ENCODE results near the gene ACAA1.

ACAA1 gene

GRCh38 chr3:38119821-38120692, 16.9 kb downstream of the ACAA1 start:
- DNase-seq = no peak

DNA sequence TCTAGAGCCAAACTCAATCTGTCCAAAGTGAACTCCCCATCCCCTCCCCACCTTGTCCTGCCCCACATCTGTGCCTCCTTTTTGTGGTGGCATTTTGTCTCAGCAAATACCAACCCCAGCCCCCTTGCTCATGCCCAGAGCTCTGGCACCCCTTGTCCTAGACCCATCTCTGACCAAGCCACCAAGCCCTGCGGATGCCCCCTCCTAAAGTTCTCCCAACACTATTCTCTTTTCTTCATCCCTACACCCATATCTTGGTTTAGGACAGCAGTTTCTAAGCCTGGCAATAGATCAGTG, 17.7 kb downstream of the ACAA1 start:
- no peak for DNase-seq

- peak in 2 of 56 donors; percentile 8 to 24 for DNase-seq
These were observed 18.3 kb downstream of the ACAA1 start for GRCh38 chr3:38118421-38119247.

- DNase-seq = peak in 23 of 56 donors; percentile 4 to 61 (median 23)
These were observed 19.0 kb downstream of the ACAA1 start for GRCh38 chr3:38117748-38118420.

- DNase-seq = peak in 1 of 56 donors; percentile 21
These were observed 19.7 kb downstream of the ACAA1 start for GRCh38 chr3:38117163-38117716.

DNA sequence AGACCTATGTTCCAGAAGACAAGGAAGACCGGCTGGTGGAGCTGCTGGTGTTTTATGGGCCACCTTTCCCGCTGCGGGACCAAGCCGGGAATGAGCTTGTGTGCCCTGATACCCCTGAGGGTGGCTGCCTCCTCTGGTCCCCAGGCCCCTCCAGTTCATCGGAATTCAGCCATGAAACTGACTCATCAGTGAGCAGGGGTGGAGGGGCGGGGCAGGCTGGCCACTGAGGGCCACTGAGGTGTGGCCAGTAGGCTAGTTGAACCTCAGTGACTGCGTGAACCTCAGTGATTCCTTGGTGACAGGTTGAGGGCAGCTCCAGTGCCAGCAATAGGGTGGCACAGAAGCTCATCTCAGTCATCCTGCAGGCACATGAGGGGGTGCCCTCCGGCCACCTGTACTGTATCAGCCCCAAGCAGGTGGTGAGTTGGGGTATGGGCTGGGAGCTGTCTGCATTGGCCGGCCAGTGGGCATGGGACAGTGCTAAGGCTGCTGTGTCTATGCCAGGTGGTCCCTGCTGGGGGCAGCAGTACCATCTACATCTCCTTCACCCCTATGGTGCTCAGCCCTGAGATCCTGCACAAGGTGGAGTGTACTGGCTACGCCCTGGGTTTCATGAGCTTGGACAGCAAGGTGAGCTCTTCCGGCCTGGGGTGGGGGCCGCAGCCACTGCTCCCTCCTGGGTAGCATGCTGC, 20.3 kb downstream of the ACAA1 start:
- no peak for DNase-seq

GRCh38 chr3:38115645-38116427, 21.1 kb downstream of the ACAA1 start:
- no peak for DNase-seq

GRCh38 chr3:38114875-38115644, 21.9 kb downstream of the ACAA1 start:
- DNase-seq = no peak

DNA sequence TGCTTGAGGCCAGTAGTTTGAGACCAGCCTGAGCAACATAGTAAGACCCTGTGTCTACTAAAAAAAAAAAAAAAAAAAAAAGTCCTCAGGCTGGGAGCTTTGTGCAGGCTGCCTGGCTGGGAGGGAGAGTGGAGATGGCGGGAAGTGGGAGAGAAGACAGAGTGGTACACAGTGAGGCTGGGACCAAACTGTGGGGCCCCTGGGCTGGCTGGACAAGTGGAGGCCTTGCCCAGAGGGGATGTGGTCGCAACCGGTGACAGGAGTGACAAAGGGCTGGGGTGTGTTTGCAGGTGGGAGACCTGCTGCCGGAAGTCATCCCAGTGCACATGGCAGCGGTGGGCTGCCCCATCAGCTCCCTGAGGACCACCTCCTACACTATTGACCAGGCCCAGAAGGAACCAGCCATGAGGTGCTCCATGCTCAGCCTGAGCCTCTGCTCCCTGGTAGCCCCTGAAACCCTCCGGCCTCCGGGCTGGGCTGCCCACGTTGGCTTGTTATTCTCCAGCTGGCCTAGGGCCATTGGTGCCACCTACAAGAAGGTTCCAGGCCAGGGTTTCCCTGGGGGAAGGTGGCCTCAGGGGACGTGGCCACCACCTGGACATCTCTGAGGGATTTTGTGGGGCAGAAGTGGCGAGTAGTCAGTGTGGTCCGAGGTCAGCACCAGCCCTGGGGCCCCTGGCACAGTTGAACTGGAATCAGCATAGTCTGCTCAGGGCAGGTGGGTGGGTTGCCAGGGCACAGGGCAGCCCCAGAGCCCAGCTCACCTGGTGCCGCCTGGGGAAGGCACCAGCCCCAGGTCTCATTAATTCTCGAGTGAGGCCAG, 22.7 kb downstream of the ACAA1 start:
- no peak for DNase-seq

DNA sequence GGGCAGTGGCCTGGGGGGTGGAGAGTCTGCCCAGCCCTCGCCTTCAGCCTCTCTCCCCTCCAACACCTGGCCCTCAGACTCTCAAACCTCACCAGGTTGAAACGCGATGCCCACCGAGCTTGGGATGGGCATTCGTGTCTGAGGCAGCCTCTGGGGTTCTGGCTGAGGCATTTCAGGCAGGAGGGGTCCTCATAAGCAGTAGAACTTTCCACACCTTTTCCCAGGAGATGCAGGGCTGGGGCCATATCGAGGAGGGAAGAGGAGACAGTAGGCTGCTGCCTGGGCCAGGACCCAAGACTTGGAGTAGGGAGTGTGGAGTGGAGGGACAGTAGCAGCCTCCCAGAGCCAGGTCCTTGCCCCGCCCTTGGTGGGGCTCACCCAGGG, 24.6 kb downstream of the ACAA1 start:
- no peak for DNase-seq

GRCh38 chr3:38111696-38112377, 25.1 kb downstream of the ACAA1 start:
- no peak for DNase-seq

- no peak for DNase-seq
These were observed 25.7 kb downstream of the ACAA1 start for GRCh38 chr3:38111201-38111600.

DNA sequence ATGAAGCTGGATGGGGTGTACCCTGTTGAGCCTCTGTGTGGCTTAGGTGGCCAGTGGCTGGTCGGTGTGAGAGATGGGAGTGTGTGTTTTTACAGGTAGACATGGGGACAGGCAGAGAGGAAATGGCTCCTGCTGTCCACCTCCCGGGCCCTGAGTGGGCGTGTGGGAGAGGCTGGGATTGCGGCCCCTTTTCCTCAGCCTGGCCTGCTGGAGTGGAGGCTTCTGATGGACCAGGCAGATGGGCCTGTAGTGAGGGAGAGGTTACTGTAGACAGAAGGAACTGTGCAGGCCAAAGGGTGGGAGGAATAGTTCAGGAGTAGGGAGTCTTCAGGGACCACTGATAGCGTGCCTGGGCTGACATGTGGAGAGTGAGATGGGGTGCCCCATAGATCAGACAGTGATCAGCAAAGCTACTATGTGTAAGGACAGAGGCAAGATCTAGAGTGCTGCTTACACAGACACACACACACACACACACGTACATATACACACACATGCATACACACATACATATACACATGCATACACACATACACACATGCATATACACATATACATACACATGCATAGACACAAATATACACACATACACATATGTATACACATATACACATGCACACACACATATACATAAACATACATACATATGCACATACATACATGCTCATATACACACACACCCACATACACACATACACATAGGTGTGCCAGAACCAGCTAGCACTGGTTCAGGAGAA, 26.4 kb downstream of the ACAA1 start:
- no peak for DNase-seq

DNA sequence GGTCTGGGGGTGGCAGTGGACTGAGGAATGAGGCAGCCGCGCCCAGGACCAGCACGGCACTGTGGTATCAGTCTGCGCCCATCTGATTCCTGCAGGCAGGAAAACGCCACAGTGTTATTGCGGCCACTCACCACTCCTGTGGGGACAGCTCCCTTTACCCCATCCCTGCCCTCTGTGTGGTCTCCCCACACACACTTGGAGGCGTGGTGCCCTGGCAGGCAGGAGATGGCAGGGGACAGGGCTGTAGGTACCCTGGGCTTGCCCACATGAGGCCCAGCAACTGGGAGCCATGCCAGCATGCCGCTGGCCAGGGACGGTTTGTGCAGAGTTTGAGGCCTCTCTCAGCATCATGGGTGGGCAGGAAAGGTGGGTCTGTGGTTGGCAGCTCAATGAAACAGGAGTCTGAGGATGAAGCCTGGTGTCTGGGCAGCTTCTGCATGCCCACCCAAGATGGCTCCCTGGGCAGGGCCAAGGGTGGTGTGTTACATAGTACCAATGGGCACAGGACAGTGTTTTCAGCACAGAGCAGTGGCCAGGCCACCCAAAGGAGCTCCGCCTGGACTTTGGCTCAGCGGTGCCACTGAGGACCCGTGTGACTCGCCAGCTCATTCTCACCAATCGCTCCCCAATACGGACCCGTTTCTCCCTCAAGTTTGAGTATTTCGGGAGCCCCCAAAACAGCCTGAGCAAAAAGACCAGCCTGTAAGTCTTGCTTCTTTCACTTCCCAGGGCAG, 27.2 kb downstream of the ACAA1 start:
- no peak for DNase-seq

GRCh38 chr3:38108649-38109579, 28.0 kb downstream of the ACAA1 start:
- DNase-seq = no peak
